Measurements from ENCODE around the gene ZNF384. TPM values are rescaled to one million over a fixed set of nuclear protein-coding genes. Genes with fewer than 3 reads are reported as not detected.

The ZNF384 gene
- total and polyA plus RNA-seq, 4 donors = 29.0 to 50.8 (median 31.8) TPM

GRCh38 chr12:6703631-6704030 lies 14.5 kb upstream of the ZNF384 start:
- H3K27me3 ChIP-seq (ENCODE audit: control insufficient read depth in 3 of 3, insufficient read depth in 3 of 3, low read length in 2 of 3) = peaks cover 0 to 32% (median 27%) of the 10 kb centered on the region in 3 donors
- no peak for ATAC-seq (ENCODE audit: insufficient read depth, low FRiP score)
- H3K4me3 ChIP-seq = no peak overlapping the region
- no peak overlapping the region for H3K27ac ChIP-seq (ENCODE audit: low read depth in 1 of 2, low read length in 1 of 2)
- H3K36me3 ChIP-seq (ENCODE audit: control insufficient read depth in 4 of 4, insufficient read depth in 4 of 4, low read length in 4 of 4) = no peaks in the 10 kb centered on the region
- TF ChIP-seq, protein P1, sequence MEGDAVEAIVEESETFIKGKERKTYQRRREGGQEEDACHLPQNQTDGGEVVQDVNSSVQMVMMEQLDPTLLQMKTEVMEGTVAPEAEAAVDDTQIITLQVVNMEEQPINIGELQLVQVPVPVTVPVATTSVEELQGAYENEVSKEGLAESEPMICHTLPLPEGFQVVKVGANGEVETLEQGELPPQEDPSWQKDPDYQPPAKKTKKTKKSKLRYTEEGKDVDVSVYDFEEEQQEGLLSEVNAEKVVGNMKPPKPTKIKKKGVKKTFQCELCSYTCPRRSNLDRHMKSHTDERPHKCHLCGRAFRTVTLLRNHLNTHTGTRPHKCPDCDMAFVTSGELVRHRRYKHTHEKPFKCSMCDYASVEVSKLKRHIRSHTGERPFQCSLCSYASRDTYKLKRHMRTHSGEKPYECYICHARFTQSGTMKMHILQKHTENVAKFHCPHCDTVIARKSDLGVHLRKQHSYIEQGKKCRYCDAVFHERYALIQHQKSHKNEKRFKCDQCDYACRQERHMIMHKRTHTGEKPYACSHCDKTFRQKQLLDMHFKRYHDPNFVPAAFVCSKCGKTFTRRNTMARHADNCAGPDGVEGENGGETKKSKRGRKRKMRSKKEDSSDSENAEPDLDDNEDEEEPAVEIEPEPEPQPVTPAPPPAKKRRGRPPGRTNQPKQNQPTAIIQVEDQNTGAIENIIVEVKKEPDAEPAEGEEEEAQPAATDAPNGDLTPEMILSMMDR (IDR thresholded peaks at IDR 0.05; ENCODE audit: control extremely low read depth, extremely low read depth) = no peak
- peaks cover 0 to 6% (median 0%) of the 10 kb centered on the region in 4 donors for H3K9me3 ChIP-seq (ENCODE audit: control insufficient read depth in 4 of 4, insufficient read depth in 3 of 4, low read length in 3 of 4)
- DNase-seq = peak in 1 of 3 donors; percentile 23
- H3K4me1 ChIP-seq (ENCODE audit: control insufficient read depth in 5 of 5, insufficient read depth in 5 of 5, low read length in 5 of 5) = peaks cover 0 to 11% (median 6%) of the 10 kb centered on the region in 5 donors
- 9 to 13% methylated on average over 10 of the region's 10 CpGs for WGBS, 2 donors
- no peak overlapping the region for H3K9ac ChIP-seq (ENCODE audit: insufficient read depth in 1 of 2, low read length in 2 of 2)

GRCh38 chr12:6701078-6701768 lies 12.0 kb upstream of the ZNF384 start:
- WGBS, 2 donors = 30 to 31% methylated on average over 13 of the region's 13 CpGs
- Histone ChIP-seq H3K36me3 (ENCODE audit: control insufficient read depth in 4 of 4, insufficient read depth in 4 of 4, low read length in 4 of 4) (no peaks in the 10 kb centered on the region), H3K9me3 (ENCODE audit: control insufficient read depth in 4 of 4, insufficient read depth in 3 of 4, low read length in 3 of 4) (peaks cover 0 to 6% (median 0%) of the 10 kb centered on the region in 4 donors), H3K27me3 (ENCODE audit: control insufficient read depth in 3 of 3, insufficient read depth in 3 of 3, low read length in 2 of 3) (peaks cover 0 to 32% (median 27%) of the 10 kb centered on the region in 3 donors), H3K9ac (ENCODE audit: insufficient read depth in 1 of 2, low read length in 2 of 2) (peak overlapping the region in 1 of 2 donors; percentile 62), H3K4me3 (no peak overlapping the region), H3K27ac (ENCODE audit: low read depth in 1 of 2, low read length in 1 of 2) (no peak overlapping the region), H3K4me1 (ENCODE audit: control insufficient read depth in 5 of 5, insufficient read depth in 5 of 5, low read length in 5 of 5) (peaks cover 0 to 11% (median 6%) of the 10 kb centered on the region in 5 donors)
- no peak for DNase-seq
- ATAC-seq (ENCODE audit: insufficient read depth, low FRiP score) = no peak
- TF ChIP-seq, protein P1 (IDR thresholded peaks at IDR 0.05; ENCODE audit: control extremely low read depth, extremely low read depth) = no peak

- Histone ChIP-seq H3K27me3 (ENCODE audit: control insufficient read depth in 3 of 3, insufficient read depth in 3 of 3, low read length in 2 of 3) (peaks cover 0 to 32% (median 27%) of the 10 kb centered on the region in 3 donors), H3K27ac (ENCODE audit: low read depth in 1 of 2, low read length in 1 of 2) (no peak within 1 kb of the TSS), H3K4me3 (peak within 1 kb of the TSS; percentile 1), H3K4me1 (ENCODE audit: control insufficient read depth in 5 of 5, insufficient read depth in 5 of 5, low read length in 5 of 5) (peaks cover 0 to 11% (median 6%) of the 10 kb centered on the region in 5 donors), H3K9ac (ENCODE audit: insufficient read depth in 1 of 2, low read length in 2 of 2) (peak within 1 kb of the TSS; percentile 25 to 62), H3K9me3 (ENCODE audit: control insufficient read depth in 4 of 4, insufficient read depth in 3 of 4, low read length in 3 of 4) (peaks cover 0 to 6% (median 0%) of the 10 kb centered on the region in 4 donors), H3K36me3 (ENCODE audit: control insufficient read depth in 4 of 4, insufficient read depth in 4 of 4, low read length in 4 of 4) (no peaks in the 10 kb centered on the region)
- TF ChIP-seq, protein P1 (IDR thresholded peaks at IDR 0.05; ENCODE audit: control extremely low read depth, extremely low read depth) = no peak
- ATAC-seq (ENCODE audit: insufficient read depth, low FRiP score) (no peak), DNase-seq (peak; percentile 73 to 77 (median 77))
- 3% methylated on average over 6 to 41 of the region's 43 CpGs for WGBS, 2 donors
Measured at GRCh38 chr12:6700646-6701051, 11.5 kb upstream of the ZNF384 start, which contains the start of gene PIANP. TSS of gene PIANP (minus strand) at chr12:6700815. CDS start at chr12:6698061, 2,754 bp downstream.

All from lung (tissue), 12 donors.